Fibroblast of lung (primary cell): ENCODE results near the gene PDC.

Source experiments
- CTCF ChIP-seq, 2 donors: IDR thresholded peaks in 1 of 2; conservative IDR thresholded peaks in 1 of 2; 1 replicate in 1 of 2; 2 replicates in 1 of 2; pipeline ENCODE4 v1.5.1; 2011 to 2012; ENCODE audit warnings: low read length in 2 of 2, control low read depth in 1 of 2, inconsistent platforms in 1 of 2, low read depth in 1 of 2, mild to moderate bottlenecking in 1 of 2
- EZH2 ChIP-seq: IDR thresholded peaks from 2 replicates; pipeline ENCODE4 v1.5.1; 2012; ENCODE audit warnings: low read length, control low read depth, mild to moderate bottlenecking; ENCODE audit errors: missing control alignments

- TF ChIP-seq CTCF (conservative IDR thresholded peaks at IDR 0.05 in 1 of 2, IDR thresholded peaks at IDR 0.05 in 1 of 2; ENCODE audit: low read depth in 1 of 2, low read length in 2 of 2) (no peak), EZH2 (no peak)
These were observed 22.3 kb downstream of the PDC start for GRCh38 chr1:186438567-186438966.
